Measurements from ENCODE around the gene P2RY14.

Gene P2RY14

DNA sequence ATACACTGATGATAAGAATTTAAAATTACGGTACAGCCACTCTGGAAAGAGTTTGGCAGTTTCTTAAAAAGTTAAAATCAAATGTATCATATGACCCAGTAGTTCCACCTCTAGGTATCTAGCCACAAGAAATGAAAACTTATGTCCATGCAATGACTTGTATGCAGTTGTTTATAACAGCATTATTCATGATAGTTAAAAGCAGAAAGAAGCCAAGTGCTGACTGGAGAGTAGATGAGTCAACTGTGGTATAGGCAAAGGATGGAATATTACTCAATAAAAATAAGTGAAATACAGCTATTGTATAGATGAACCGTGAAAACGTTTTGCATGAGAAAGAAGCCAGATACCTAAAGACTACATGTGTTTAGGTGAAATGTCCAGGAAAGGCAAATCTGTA is 23.4 kb upstream of the P2RY14 start:
- no peak for DNase-seq (ENCODE audit: low spot score)

- no peak for DNase-seq (ENCODE audit: low spot score)
Observed at GRCh38 chr3:151300539-151300938, 22.2 kb upstream of the P2RY14 start.

- DNase-seq (ENCODE audit: low spot score) = no peak
Observed at GRCh38 chr3:151299006-151299405, 20.7 kb upstream of the P2RY14 start.

DNA sequence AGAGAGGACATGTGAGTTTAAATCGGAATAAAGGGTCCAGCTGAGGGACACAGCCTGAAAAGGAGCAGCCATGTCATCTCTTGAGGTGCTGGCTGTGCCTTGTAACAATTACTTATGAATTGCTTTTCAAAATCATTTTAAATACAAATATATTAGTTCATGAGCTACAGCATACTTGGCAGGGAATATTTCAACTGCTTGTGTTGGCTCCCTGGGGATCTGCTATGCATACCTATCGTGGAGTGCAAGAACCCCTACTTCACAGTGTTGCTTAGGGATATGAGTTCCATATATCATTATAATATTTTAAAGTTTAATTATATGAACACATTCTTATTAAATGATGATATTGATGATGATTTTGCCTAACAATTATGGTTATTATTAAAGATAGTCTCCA is 19.1 kb upstream of the P2RY14 start:
- no peak for DNase-seq (ENCODE audit: low spot score)

GRCh38 chr3:151296226-151296625 is 17.9 kb upstream of the P2RY14 start:
- no peak for DNase-seq (ENCODE audit: low spot score)

GRCh38 chr3:151293127-151293526 is 14.8 kb upstream of the P2RY14 start:
- DNase-seq (ENCODE audit: low spot score) = no peak

GRCh38 chr3:151290673-151291072 is 12.3 kb upstream of the P2RY14 start:
- no peak for DNase-seq (ENCODE audit: low spot score)

DNA sequence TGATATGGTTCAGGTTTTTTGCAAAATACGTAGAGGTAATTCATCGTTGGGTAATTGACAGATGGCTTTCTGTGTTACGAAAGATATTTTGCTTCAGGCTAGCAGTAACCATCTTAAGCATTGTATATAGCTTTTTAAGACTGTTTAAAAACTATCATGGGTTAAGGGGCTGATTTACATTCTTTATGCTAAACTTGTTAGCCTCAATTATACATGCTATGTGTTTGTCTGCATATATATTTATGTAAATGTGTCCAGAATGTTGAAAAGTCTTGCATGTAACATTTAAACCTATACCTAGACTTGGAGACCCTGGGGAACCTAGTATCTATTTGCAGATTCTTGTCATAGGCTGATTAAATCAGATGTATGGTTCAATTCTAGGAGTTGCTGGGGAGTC is 11.1 kb upstream of the P2RY14 start:
- no peak for DNase-seq (ENCODE audit: low spot score)

- DNase-seq (ENCODE audit: low spot score) = no peak
Observed at GRCh38 chr3:151285940-151286339, 7.6 kb upstream of the P2RY14 start.

- peak; percentile 42 for DNase-seq (ENCODE audit: low spot score)
Observed at GRCh38 chr3:151283907-151284461, 5.6 kb upstream of the P2RY14 start.

GRCh38 chr3:151283387-151283786 is 5.0 kb upstream of the P2RY14 start:
- peak; percentile 36 for DNase-seq (ENCODE audit: low spot score)

DNA sequence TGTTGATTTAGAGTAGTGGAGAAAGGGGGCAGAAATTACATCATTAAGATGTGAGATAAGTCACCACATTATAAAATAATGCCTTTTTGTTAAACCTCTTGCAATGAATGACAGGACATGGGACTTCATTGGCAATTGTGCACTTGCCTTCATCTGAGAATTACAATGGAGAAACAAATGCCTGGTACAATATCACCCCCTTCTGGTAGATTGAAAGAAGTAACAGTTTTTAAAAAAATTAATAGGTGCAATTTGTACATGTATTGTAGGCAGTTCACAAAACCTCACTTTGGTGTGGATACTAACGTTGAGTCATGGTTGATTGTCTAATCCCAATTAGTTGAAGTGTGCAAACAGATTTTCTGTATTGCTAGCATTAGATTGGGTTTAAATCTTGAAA is 4.6 kb upstream of the P2RY14 start:
- peak; percentile 67 for DNase-seq (ENCODE audit: low spot score)

- no peak for DNase-seq (ENCODE audit: low spot score)
Observed at GRCh38 chr3:151281671-151282324, 3.5 kb upstream of the P2RY14 start.

- DNase-seq (ENCODE audit: low spot score) = peak; percentile 40
Observed at GRCh38 chr3:151276687-151277042, 1.7 kb downstream of the P2RY14 start.

DNA sequence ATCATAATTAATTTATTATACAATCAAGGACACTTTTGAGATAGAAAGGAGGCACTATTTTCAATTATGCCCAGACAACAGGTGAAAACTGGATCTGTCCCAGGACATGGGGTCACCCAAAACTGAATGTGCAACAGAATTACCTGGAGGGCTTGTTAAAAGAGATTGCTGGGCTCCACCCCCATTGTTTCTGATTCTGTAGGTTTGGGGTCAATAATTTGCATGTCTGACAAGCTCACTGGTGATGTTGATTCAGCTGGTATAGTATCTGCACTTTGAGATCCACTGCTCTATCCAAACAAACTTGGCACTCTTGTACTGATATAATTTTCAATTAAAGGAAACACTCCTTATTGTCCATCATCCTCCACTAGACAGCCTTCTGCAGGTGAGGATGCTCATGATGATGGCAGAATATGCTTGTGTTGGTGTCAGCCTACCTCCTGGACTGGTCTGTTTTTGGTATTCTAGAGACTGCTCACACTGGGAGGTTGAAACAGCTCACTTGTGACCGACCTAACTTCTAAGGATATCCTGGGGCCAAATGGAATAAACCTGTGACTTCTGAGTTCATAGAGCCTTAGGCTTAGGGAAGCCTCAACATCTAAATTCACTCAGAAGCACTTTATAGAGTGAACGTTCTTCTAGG is 2.2 kb downstream of the P2RY14 start:
- DNase-seq (ENCODE audit: low spot score) = no peak

DNA sequence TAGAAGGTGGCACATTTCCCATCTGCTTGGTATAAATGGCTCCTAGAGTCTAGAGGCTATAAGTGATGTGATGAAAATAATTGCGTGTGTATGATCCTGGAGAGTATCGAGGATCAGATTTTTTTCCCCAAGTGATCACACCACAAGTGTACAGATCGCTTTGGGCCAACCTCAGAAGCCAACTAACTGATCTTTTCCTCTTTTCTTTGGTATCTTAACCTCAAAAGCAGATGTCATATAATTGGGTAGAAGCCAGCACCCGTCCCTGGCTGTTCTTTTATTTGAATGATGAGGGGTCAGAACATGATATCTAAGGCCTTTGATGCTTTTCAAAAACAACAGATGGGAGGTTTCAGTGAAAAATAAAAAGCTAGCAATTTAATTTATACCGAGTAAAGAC is 3.3 kb downstream of the P2RY14 start:
- DNase-seq (ENCODE audit: low spot score) = no peak

DNA sequence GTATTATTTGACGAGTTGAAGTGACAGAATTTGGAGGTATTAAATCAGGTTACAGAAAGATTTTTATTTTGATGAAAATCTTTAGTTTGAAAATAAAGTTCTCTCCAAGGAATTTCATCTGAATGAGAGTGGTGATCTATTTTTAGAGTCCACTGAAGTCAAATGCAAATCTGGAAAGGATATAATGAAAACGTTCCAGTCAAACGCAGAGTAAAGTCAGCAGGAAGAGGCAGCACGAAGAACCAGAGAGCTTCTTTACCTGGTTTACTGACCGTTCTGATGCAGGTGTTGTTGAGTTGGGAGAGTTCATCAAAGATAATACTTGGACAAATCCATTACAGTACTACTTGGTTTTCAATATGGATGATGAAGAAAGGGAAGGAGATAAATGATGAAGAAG is 8.7 kb downstream of the P2RY14 start:
- DNase-seq (ENCODE audit: low spot score) = no peak

- DNase-seq (ENCODE audit: low spot score) = peak; percentile 25
Observed at GRCh38 chr3:151268267-151269235, 9.8 kb downstream of the P2RY14 start.

DNA sequence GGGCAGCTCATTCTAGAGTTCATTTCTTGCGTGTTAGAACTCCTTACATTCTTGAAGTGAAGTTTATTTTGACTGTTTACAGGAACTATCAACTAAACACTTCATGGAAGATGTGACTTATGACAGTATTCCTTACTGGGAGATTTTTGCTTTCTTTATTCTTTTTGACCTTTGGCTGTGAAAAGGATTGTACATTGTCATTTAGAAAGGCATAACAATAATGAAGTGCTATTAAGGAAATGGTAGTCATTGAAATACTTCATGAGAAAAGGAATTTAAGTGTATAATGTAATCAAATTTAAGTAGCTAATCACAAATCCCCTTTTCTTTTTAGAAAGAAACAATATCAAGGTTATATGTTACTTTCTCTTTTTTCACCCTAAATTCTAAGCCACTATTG is 11.3 kb downstream of the P2RY14 start:
- no peak for DNase-seq (ENCODE audit: low spot score)

- peak; percentile 6 for DNase-seq (ENCODE audit: low spot score)
Observed at GRCh38 chr3:151265866-151266265, 12.5 kb downstream of the P2RY14 start.

GRCh38 chr3:151265166-151265565 is 13.2 kb downstream of the P2RY14 start:
- no peak for DNase-seq (ENCODE audit: low spot score)

GRCh38 chr3:151264605-151265004 is 13.7 kb downstream of the P2RY14 start:
- no peak for DNase-seq (ENCODE audit: low spot score)
